Ishikawa (cell line): ENCODE measurements around the gene LCNL1.

Experiments
- CEBPB ChIP-seq: IDR thresholded peaks from 2 replicates; pipeline ENCODE4 v1.6.1; 2012
- CREB1 ChIP-seq: IDR thresholded peaks from 2 replicates; pipeline ENCODE4 v1.6.1; 2012; ENCODE audit warnings: low read depth
- EGR1 ChIP-seq: IDR thresholded peaks from 2 replicates; pipeline ENCODE4 v1.6.1; 2012
- EP300 ChIP-seq: IDR thresholded peaks from 2 replicates; pipeline ENCODE4 v1.6.1; 2012; ENCODE audit warnings: borderline replicate concordance
- FOXM1 ChIP-seq: IDR thresholded peaks from 2 replicates; pipeline ENCODE4 v1.6.1; 2012; ENCODE audit warnings: low read depth, borderline replicate concordance
- NFIC ChIP-seq: IDR thresholded peaks from 2 replicates; pipeline ENCODE4 v1.6.1; 2012
- RAD21 ChIP-seq: IDR thresholded peaks from 2 replicates; pipeline ENCODE4 v1.6.1; 2012; ENCODE audit warnings: low read depth
- TAF1 ChIP-seq: IDR thresholded peaks from 2 replicates; pipeline ENCODE4 v1.6.1; 2012; ENCODE audit warnings: low read depth, mild to moderate bottlenecking
- TCF12 ChIP-seq: IDR thresholded peaks from 2 replicates; pipeline ENCODE4 v1.6.1; 2012; ENCODE audit warnings: low read depth
- YY1 ChIP-seq: IDR thresholded peaks from 2 replicates; pipeline ENCODE4 v1.6.1; 2012; ENCODE audit warnings: low read depth
- ZBTB7A ChIP-seq: IDR thresholded peaks from 2 replicates; pipeline ENCODE4 v1.6.1; 2012; ENCODE audit warnings: low read depth
- TF ChIP-seq, protein P1 (sequence below): IDR thresholded peaks from 2 replicates; pipeline ENCODE4 v1.6.1; 2012; ENCODE audit warnings: low read depth, mild to moderate bottlenecking
- TF ChIP-seq, protein P2 (sequence below): IDR thresholded peaks from 2 replicates; pipeline ENCODE4 v1.6.1; 2012
- TF ChIP-seq, protein P3 (sequence below): IDR thresholded peaks from 2 replicates; pipeline ENCODE4 v1.6.1; 2012

DNA sequence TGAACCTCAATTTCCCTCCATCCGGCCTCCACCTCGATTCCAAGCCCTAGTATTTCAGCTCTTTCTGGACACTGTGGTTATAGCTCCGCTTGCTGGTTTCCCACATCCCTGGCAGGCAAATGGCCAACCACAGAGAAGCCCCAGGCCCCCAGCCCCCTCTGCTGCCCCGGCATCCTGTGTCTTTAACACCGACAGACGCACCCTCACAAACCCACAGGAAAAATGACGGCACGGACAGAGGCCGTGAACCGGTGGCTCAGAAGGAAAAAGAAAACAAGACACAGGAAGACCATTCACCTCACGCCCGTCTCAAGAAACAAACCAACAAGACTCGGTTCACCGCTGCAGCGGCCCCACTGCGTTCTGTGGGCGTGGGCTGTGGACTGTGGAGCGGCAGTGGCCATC lies 15.0 kb downstream of the LCNL1 start:
- TF ChIP-seq EP300 (no peak), EGR1 (no peak), FOXM1 (no peak), YY1 (no peak), CEBPB (no peak), TCF12 (no peak), NFIC (no peak), TAF1 (no peak), CREB1 (no peak), ZBTB7A (no peak), RAD21 (no peak)
- TF ChIP-seq, protein P1, sequence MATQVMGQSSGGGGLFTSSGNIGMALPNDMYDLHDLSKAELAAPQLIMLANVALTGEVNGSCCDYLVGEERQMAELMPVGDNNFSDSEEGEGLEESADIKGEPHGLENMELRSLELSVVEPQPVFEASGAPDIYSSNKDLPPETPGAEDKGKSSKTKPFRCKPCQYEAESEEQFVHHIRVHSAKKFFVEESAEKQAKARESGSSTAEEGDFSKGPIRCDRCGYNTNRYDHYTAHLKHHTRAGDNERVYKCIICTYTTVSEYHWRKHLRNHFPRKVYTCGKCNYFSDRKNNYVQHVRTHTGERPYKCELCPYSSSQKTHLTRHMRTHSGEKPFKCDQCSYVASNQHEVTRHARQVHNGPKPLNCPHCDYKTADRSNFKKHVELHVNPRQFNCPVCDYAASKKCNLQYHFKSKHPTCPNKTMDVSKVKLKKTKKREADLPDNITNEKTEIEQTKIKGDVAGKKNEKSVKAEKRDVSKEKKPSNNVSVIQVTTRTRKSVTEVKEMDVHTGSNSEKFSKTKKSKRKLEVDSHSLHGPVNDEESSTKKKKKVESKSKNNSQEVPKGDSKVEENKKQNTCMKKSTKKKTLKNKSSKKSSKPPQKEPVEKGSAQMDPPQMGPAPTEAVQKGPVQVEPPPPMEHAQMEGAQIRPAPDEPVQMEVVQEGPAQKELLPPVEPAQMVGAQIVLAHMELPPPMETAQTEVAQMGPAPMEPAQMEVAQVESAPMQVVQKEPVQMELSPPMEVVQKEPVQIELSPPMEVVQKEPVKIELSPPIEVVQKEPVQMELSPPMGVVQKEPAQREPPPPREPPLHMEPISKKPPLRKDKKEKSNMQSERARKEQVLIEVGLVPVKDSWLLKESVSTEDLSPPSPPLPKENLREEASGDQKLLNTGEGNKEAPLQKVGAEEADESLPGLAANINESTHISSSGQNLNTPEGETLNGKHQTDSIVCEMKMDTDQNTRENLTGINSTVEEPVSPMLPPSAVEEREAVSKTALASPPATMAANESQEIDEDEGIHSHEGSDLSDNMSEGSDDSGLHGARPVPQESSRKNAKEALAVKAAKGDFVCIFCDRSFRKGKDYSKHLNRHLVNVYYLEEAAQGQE = no peak
- TF ChIP-seq, protein P2, sequence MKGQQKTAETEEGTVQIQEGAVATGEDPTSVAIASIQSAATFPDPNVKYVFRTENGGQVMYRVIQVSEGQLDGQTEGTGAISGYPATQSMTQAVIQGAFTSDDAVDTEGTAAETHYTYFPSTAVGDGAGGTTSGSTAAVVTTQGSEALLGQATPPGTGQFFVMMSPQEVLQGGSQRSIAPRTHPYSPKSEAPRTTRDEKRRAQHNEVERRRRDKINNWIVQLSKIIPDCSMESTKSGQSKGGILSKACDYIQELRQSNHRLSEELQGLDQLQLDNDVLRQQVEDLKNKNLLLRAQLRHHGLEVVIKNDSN = no peak
- TF ChIP-seq, protein P3, sequence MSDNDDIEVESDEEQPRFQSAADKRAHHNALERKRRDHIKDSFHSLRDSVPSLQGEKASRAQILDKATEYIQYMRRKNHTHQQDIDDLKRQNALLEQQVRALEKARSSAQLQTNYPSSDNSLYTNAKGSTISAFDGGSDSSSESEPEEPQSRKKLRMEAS = no peak
